Measurements from ENCODE around the gene NAXE. TPM values are rescaled to one million over a fixed set of nuclear protein-coding genes. Genes with fewer than 3 reads are reported as not detected.

The NAXE gene
- total RNA-seq, 2 donors from 2014 or later: 118 to 188 TPM

DNA sequence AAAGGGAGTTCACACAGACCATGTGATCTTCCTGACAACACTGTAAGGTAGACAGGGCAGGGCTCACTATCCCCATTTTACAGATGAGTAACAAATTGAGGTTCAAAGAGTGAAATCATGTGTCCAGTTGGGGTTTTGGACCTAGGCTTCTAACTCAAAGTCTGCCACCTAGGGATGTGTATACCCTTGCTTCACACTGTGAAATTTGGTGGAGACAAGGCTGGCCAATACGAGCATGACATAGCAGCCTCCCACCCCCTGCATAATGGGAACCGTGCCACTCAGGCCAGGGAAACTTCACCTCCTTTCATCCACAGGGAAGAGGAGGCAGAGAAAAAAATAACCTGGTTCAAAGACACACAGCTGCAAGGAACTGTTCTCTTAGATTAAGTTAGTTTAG is 26.1 kb upstream of the NAXE start:
- Histone ChIP-seq H3K4me3 (no peak overlapping the region), H3K27ac (no peak overlapping the region), H3K27me3 (replicated peaks; ENCODE audit: insufficient read depth) (no peaks in the 10 kb centered on the region), H3K36me3 (no peaks in the 10 kb centered on the region), H3K9me3 (no peaks in the 10 kb centered on the region), H3K4me1 (replicated peaks) (no peaks in the 10 kb centered on the region)
- intact Hi-C loops (cut with DNase I): no loop called here
- DNase-seq (ENCODE audit: low spot score): no peak
- WGBS: 80% methylated on average over 2 of the region's 2 CpGs
- TF ChIP-seq POLR2AphosphoS5 (IDR thresholded peaks at IDR 0.05): no peak

DNA sequence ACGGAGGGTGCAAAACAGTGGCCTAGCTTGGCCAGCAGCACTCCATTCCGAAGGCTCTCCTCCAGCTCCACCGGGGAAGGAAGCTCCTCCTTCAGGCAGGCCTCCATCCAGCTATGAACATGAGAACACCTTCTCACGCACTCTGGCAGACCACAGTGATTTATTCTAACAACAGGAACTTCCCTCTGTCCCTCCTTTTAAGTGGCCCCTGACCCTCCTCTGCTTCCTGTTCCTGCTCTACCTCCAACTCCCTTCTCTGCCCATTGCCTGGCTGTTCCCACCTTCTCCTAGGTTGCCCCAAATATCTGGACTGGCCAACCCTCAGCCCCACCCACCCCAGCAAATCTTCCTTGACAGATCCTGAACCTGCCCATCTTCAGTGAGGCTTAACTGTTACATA is 25.1 kb upstream of the NAXE start:
- Histone ChIP-seq H3K27ac (no peak overlapping the region), H3K9me3 (no peaks in the 10 kb centered on the region), H3K27me3 (replicated peaks; ENCODE audit: insufficient read depth) (no peaks in the 10 kb centered on the region), H3K4me1 (replicated peaks) (no peaks in the 10 kb centered on the region), H3K4me3 (no peak overlapping the region), H3K36me3 (no peaks in the 10 kb centered on the region)
- TF ChIP-seq POLR2A (IDR thresholded peaks at IDR 0.05) (no peak), POLR2AphosphoS5 (IDR thresholded peaks at IDR 0.05) (no peak)
- TF ChIP-seq, protein P1, sequence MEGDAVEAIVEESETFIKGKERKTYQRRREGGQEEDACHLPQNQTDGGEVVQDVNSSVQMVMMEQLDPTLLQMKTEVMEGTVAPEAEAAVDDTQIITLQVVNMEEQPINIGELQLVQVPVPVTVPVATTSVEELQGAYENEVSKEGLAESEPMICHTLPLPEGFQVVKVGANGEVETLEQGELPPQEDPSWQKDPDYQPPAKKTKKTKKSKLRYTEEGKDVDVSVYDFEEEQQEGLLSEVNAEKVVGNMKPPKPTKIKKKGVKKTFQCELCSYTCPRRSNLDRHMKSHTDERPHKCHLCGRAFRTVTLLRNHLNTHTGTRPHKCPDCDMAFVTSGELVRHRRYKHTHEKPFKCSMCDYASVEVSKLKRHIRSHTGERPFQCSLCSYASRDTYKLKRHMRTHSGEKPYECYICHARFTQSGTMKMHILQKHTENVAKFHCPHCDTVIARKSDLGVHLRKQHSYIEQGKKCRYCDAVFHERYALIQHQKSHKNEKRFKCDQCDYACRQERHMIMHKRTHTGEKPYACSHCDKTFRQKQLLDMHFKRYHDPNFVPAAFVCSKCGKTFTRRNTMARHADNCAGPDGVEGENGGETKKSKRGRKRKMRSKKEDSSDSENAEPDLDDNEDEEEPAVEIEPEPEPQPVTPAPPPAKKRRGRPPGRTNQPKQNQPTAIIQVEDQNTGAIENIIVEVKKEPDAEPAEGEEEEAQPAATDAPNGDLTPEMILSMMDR (IDR thresholded peaks at IDR 0.05): no peak
- intact Hi-C loops (cut with DNase I): no loop called here
- 92% methylated on average over 4 of the region's 4 CpGs for WGBS
- no peak for DNase-seq (ENCODE audit: low spot score)

DNA sequence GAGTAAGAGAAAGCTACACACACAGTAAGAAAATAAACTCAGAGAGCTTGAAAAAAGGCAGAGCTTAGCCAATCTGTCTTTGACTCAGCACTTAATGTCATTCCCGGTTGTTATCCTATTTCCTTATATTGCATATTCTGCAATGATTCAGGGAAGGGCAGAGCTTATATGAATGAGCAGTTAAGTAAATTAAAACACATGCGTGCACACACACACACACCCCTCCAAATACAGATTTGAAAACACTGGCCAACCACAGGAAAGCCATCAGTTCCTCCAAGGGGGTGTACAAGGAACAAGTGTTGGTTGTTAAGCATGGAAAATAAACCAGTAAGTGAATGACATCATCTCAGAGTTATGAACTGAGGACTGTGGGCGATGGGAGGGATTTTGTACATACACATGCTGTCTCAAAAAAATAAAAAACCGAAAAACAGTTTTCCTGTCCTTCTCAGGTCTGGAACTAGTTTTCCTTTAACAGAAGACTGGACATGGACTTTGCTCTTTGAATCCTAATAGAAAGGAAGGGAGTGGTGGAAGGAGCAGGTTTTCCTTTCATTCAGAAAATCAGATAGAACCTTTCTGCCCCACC is 20.2 kb upstream of the NAXE start:
- Histone ChIP-seq H3K27me3 (replicated peaks; ENCODE audit: insufficient read depth) (no peaks in the 10 kb centered on the region), H3K36me3 (no peaks in the 10 kb centered on the region), H3K4me3 (no peak overlapping the region), H3K9me3 (no peaks in the 10 kb centered on the region), H3K27ac (no peak overlapping the region), H3K4me1 (replicated peaks) (no peaks in the 10 kb centered on the region)
- DNase-seq (ENCODE audit: low spot score): no peak
- WGBS: 24% methylated on average over 4 of the region's 4 CpGs
- intact Hi-C loops (cut with DNase I): loop anchor here (5.0 kb wide), 1 partner anchor 59 kb away; no protein-coding TSS in a partner anchor
- TF ChIP-seq POLR2AphosphoS5 (IDR thresholded peaks at IDR 0.05) (no peak), POLR2A (IDR thresholded peaks at IDR 0.05) (no peak)
- TF ChIP-seq, protein P1 (IDR thresholded peaks at IDR 0.05): no peak

DNA sequence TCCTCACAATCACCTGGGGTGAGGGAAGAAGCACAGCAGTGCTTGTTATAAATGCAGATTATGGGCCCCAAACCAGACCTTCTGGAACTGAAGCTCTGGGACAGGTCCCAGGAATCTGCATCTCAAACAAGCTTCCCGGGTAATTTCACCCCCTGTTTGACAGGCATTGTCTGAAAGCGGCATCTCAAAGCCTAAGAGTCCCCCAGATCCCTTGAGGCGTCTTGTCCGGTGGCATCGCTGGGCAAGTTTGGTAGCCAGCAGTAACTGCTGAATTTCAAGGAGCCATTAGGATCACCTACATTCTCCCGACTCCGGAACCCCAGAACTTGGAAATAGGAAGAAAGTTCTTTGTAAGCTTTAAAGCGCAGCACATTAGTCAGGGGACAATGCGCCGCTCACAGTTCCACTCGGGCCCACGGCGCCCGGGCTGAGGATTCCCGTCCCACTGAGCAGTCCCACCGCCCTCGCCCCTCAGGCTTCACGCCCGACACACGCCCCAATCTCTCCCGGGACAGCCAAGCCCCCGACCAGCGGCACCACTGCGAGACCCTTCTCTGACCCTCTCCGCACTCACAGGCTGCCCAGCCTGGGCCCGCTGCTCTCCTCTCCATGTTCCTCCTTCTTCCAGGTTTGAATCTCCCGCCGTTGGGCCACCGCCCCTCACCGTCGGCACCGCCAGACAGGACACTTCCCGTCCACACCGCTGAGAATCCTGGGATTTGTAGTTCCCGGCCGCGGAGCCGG is 19.5 kb upstream of the NAXE start, which contains the start of gene IQGAP3:
Gene IQGAP3, minus strand, starts transcription at position 647 of the 744 bp plus-strand sequence. Its CDS starts 36 bp downstream, at position 611.
- TF ChIP-seq POLR2A (IDR thresholded peaks at IDR 0.05) (no peak), POLR2AphosphoS5 (IDR thresholded peaks at IDR 0.05) (peak; percentile 88)
- TF ChIP-seq, protein P1 (IDR thresholded peaks at IDR 0.05): peak in 2 of 4 experiments; percentile 10 to 16
- intact Hi-C loops (cut with DNase I): loop anchor here (5.0 kb wide), 1 partner anchor 60 kb away; no protein-coding TSS in a partner anchor
- DNase-seq (ENCODE audit: low spot score): peak; percentile 78

DNA sequence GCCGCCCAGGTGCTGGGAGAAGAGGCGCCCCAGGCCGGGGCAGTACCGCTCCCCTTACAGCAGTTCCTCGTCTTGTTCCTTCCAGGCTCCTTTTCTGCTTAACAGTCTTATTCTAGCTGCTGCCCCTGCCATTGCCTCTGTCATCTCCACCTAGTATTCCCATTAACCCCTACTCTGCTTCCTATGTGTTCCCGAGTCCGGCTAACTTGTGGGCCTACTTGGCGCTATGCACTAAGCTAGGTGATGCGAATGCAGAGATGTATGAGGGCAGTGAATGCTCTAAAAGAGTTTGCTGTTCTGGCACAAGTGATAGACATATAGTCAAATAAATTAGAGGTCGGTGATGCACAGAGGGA is 18.9 kb upstream of the NAXE start:
- Histone ChIP-seq H3K4me3 (peak overlapping the region in 1 of 2 donors; percentile 25), H3K4me1 (replicated peaks) (no peaks in the 10 kb centered on the region), H3K9me3 (no peaks in the 10 kb centered on the region), H3K27ac (no peak overlapping the region), H3K27me3 (replicated peaks; ENCODE audit: insufficient read depth) (no peaks in the 10 kb centered on the region), H3K36me3 (no peaks in the 10 kb centered on the region)
- intact Hi-C loops (cut with DNase I): loop anchor here (5.0 kb wide), 1 partner anchor 60 kb away; no protein-coding TSS in a partner anchor
- TF ChIP-seq, protein P1 (IDR thresholded peaks at IDR 0.05): no peak
- no peak for TF ChIP-seq POLR2AphosphoS5 (IDR thresholded peaks at IDR 0.05)
- TF ChIP-seq POLR2A (IDR thresholded peaks at IDR 0.05): no peak
- no peak for DNase-seq (ENCODE audit: low spot score)
- WGBS: 36% methylated on average over 10 of the region's 10 CpGs

More for the DNA sequence above, 19.5 kb upstream of the NAXE start, which contains the start of gene IQGAP3:
- no peaks in the 10 kb centered on the region for H3K4me1 ChIP-seq (replicated peaks)
- no peaks in the 10 kb centered on the region for H3K27me3 ChIP-seq (replicated peaks; ENCODE audit: insufficient read depth)
- H3K9me3 ChIP-seq: no peaks in the 10 kb centered on the region
- no peaks in the 10 kb centered on the region for H3K36me3 ChIP-seq
- H3K27ac ChIP-seq: no peak within 1 kb of the TSS
- peak within 1 kb of the TSS; percentile 4 to 25 for H3K4me3 ChIP-seq
- WGBS: 2% methylated on average over 38 of the region's 38 CpGs
